Measurements from ENCODE around the gene TNIP1. TPM values are rescaled to one million over a fixed set of nuclear protein-coding genes. Genes with fewer than 3 reads are reported as not detected.

The TNIP1 gene
- polyA plus RNA-seq, 1 of the 3 experiments (the other 2 are of a cell fraction), result 46.2 TPM

DNA sequence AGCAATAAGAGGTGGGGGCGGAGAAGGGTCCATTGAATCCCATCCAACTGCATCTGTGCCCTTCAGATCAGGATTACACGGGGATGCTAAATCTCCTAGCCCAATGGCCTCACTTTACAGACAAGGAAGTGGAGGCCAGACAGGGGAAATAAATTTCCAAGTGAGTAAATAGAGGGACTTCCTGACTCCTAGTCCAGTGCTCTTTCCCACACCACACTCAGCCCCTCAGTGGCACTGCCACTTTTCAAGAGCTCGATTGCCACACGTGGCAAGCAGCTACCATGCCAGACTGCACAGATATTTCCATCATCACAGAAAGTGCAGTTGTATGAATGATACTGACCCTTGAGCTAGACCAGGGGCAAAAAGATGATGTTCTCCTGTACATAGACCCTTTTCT lies 8.2 kb upstream of the TNIP1 start:
- ChIA-PET POLR2A (interaction anchor here (2.4 kb wide), 1 partner anchor 8 kb away, joined by 8 read pairs; the partner anchor contains the start of gene TNIP1), CTCF (interaction anchor here (1.2 to 2.2 kb wide), 3 partner anchors 26 to 40 kb away, joined by 3 to 10 read pairs (median 5); no protein-coding TSS in a partner anchor)
- no peaks in the 10 kb centered on the region for H3K9me3 ChIP-seq
- H2AFZ ChIP-seq (ENCODE audit: low read depth), result no peak overlapping the region
- H3K27me3 ChIP-seq (ENCODE audit: insufficient read depth), result no peaks in the 10 kb centered on the region
- H3K79me2 ChIP-seq (ENCODE audit: insufficient read depth), result no peaks in the 10 kb centered on the region
- peaks cover 15% of the 10 kb centered on the region for H3F3A ChIP-seq (replicated peaks; ENCODE audit: insufficient read depth)
- H3K36me3 ChIP-seq (replicated peaks in 1 of 2; ENCODE audit: control insufficient read depth in 1 of 2, insufficient read depth in 2 of 2, low read length in 1 of 2), result no peaks in the 10 kb centered on the region
- no peak overlapping the region for H3K9ac ChIP-seq
- WGBS (ENCODE audit: low lambda C conversion rate), result 85% methylated on average over 4 of the region's 4 CpGs
- no peaks in the 10 kb centered on the region for H3K9me2 ChIP-seq
- H3K4me1 ChIP-seq (ENCODE audit: control insufficient read depth in 1 of 2, insufficient read depth in 2 of 2, low read depth in 1 of 2, low read length in 1 of 2), result peaks cover 10% of the 10 kb centered on the region in 2 experiments; a peak in 3 of 4 replicates
- H4K20me1 ChIP-seq (ENCODE audit: insufficient read depth), result no peaks in the 10 kb centered on the region
- DNase-seq, result no peak
- no peak overlapping the region for H3K4me3 ChIP-seq (ENCODE audit: low read depth in 2 of 2, low read length in 1 of 2)
- TF ChIP-seq, protein P1, sequence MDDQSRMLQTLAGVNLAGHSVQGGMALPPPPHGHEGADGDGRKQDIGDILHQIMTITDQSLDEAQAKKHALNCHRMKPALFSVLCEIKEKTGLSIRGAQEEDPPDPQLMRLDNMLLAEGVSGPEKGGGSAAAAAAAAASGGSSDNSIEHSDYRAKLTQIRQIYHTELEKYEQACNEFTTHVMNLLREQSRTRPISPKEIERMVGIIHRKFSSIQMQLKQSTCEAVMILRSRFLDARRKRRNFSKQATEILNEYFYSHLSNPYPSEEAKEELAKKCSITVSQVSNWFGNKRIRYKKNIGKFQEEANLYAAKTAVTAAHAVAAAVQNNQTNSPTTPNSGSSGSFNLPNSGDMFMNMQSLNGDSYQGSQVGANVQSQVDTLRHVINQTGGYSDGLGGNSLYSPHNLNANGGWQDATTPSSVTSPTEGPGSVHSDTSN (IDR thresholded peaks at IDR 0.05), result no peak
- TF ChIP-seq FOSL2 (IDR thresholded peaks at IDR 0.05; ENCODE audit: borderline replicate concordance, low read depth) (no peak), FOXM1 (IDR thresholded peaks at IDR 0.05; ENCODE audit: low read depth) (no peak), SMC3 (IDR thresholded peaks at IDR 0.05; ENCODE audit: low read depth, low read length) (no peak), NRF1 (IDR thresholded peaks at IDR 0.05; ENCODE audit: low read depth, low read length) (no peak), RAD21 (IDR thresholded peaks at IDR 0.05; ENCODE audit: low read length) (no peak), TCF12 (IDR thresholded peaks at IDR 0.05) (no peak), TEAD4 (IDR thresholded peaks at IDR 0.05; ENCODE audit: borderline replicate concordance, insufficient read depth) (no peak), RCOR1 (IDR thresholded peaks at IDR 0.05; ENCODE audit: low read length) (no peak), JUND (IDR thresholded peaks at IDR 0.05) (no peak)
- TF ChIP-seq, protein P2, sequence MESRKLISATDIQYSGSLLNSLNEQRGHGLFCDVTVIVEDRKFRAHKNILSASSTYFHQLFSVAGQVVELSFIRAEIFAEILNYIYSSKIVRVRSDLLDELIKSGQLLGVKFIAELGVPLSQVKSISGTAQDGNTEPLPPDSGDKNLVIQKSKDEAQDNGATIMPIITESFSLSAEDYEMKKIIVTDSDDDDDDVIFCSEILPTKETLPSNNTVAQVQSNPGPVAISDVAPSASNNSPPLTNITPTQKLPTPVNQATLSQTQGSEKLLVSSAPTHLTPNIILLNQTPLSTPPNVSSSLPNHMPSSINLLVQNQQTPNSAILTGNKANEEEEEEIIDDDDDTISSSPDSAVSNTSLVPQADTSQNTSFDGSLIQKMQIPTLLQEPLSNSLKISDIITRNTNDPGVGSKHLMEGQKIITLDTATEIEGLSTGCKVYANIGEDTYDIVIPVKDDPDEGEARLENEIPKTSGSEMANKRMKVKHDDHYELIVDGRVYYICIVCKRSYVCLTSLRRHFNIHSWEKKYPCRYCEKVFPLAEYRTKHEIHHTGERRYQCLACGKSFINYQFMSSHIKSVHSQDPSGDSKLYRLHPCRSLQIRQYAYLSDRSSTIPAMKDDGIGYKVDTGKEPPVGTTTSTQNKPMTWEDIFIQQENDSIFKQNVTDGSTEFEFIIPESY (IDR thresholded peaks at IDR 0.05; ENCODE audit: borderline replicate concordance, low read depth), result no peak
- no peak overlapping the region for H3K4me2 ChIP-seq
- H3K27ac ChIP-seq (ENCODE audit: low read depth in 2 of 2, low read length in 1 of 2), result no peak overlapping the region

DNA sequence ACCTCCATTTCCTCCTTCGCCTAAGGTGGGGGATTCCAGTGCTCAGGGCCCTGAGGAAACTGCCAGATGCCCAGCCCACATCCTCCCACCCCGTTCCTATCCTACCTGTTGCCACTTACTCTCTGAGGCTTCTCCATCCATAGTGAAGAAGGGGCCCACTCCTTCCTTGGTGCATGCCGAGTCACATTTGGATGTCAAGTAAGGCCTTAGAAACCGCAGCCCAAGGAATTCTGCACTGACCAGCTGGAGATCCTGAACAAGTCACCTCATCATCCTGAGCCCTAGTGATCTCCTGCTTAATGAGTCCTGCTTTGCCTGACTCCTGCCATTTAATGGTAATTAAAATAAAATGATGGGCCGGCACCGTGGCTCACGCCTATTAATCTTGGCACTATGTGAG lies 6.7 kb upstream of the TNIP1 start:
- ChIA-PET POLR2A (no interaction called here), CTCF (interaction anchor here (2.1 to 2.9 kb wide), 2 partner anchors 27 to 36 kb away, joined by 7 to 11 read pairs; no protein-coding TSS in a partner anchor)
- H4K20me1 ChIP-seq (ENCODE audit: insufficient read depth), result no peaks in the 10 kb centered on the region
- no peak for DNase-seq
- no peaks in the 10 kb centered on the region for H3K79me2 ChIP-seq (ENCODE audit: insufficient read depth)
- H3K9me2 ChIP-seq, result no peaks in the 10 kb centered on the region
- no peak overlapping the region for H3K4me3 ChIP-seq (ENCODE audit: low read depth in 2 of 2, low read length in 1 of 2)
- H3K9ac ChIP-seq, result no peak overlapping the region
- no peaks in the 10 kb centered on the region for H3K9me3 ChIP-seq
- H3K36me3 ChIP-seq (replicated peaks in 1 of 2; ENCODE audit: control insufficient read depth in 1 of 2, insufficient read depth in 2 of 2, low read length in 1 of 2), result no peaks in the 10 kb centered on the region
- no peak overlapping the region for H3K27ac ChIP-seq (ENCODE audit: low read depth in 2 of 2, low read length in 1 of 2)
- peaks cover 1% of the 10 kb centered on the region for H3F3A ChIP-seq (replicated peaks; ENCODE audit: insufficient read depth)
- TF ChIP-seq GABPA (IDR thresholded peaks at IDR 0.05; ENCODE audit: low read depth) (no peak), NRF1 (IDR thresholded peaks at IDR 0.05; ENCODE audit: low read depth, low read length) (no peak)
- TF ChIP-seq, protein P3, sequence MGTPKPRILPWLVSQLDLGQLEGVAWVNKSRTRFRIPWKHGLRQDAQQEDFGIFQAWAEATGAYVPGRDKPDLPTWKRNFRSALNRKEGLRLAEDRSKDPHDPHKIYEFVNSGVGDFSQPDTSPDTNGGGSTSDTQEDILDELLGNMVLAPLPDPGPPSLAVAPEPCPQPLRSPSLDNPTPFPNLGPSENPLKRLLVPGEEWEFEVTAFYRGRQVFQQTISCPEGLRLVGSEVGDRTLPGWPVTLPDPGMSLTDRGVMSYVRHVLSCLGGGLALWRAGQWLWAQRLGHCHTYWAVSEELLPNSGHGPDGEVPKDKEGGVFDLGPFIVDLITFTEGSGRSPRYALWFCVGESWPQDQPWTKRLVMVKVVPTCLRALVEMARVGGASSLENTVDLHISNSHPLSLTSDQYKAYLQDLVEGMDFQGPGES (IDR thresholded peaks at IDR 0.05; ENCODE audit: low read depth, low read length), result no peak
- no peak overlapping the region for H2AFZ ChIP-seq (ENCODE audit: low read depth)
- H3K27me3 ChIP-seq (ENCODE audit: insufficient read depth), result no peaks in the 10 kb centered on the region
- WGBS (ENCODE audit: low lambda C conversion rate), result 97% methylated on average over 5 of the region's 7 CpGs
- no peak overlapping the region for H3K4me2 ChIP-seq
- H3K4me1 ChIP-seq (ENCODE audit: control insufficient read depth in 1 of 2, insufficient read depth in 2 of 2, low read depth in 1 of 2, low read length in 1 of 2), result no peaks in the 10 kb centered on the region; a peak in 1 of 4 replicates

Data from SK-N-SH (cell line).